Measurements from ENCODE around the gene GABRB2.

- TF ChIP-seq CTCF (IDR thresholded peaks at IDR 0.05): no peak
- no peak for TF ChIP-seq POLR2A (IDR thresholded peaks at IDR 0.05)
These were observed 240.9 kb downstream of the GABRB2 start for GRCh38 chr5:161305601-161306000.
